NCI-H2227 treated with DMSO at 0.1 percent for 48 hours (cell line): ENCODE results near the gene GPD1L.
"Not testable (repeated sequence)": the region's sequence is repeated elsewhere in the genome, so short reads cannot be mapped to it uniquely, and the experiment has no call there.

Experiments used
- DNase-seq: peaks from one replicate; lab custom pipeline; 2025; lab: John Stamatoyannopoulos, UW

The GPD1L gene

GRCh38 chr3:32181365-32181764 is 74.9 kb downstream of the GPD1L start:
- no peak for DNase-seq

GRCh38 chr3:32181796-32182195 is 75.4 kb downstream of the GPD1L start:
- DNase-seq = no peak

GRCh38 chr3:32184187-32184730 is 77.8 kb downstream of the GPD1L start:
- DNase-seq = no peak

- DNase-seq = no peak
Measured at GRCh38 chr3:32186097-32186496, 79.7 kb downstream of the GPD1L start.

GRCh38 chr3:32186876-32187275 is 80.5 kb downstream of the GPD1L start:
- no peak for DNase-seq

- DNase-seq = no peak
Measured at GRCh38 chr3:32189693-32190092, 83.3 kb downstream of the GPD1L start.

GRCh38 chr3:32190556-32190955 is 84.1 kb downstream of the GPD1L start:
- not testable (repeated sequence) for DNase-seq

GRCh38 chr3:32193101-32193500 is 86.7 kb downstream of the GPD1L start:
- DNase-seq = no peak

- DNase-seq = no peak
Measured at GRCh38 chr3:32194653-32195052, 88.2 kb downstream of the GPD1L start.

- no peak for DNase-seq
Measured at GRCh38 chr3:32195995-32196540, 89.6 kb downstream of the GPD1L start.

- no peak for DNase-seq
Measured at GRCh38 chr3:32197991-32198390, 91.6 kb downstream of the GPD1L start.

GRCh38 chr3:32198714-32199113 is 92.3 kb downstream of the GPD1L start:
- no peak for DNase-seq

- no peak for DNase-seq
Measured at GRCh38 chr3:32200490-32200889, 94.1 kb downstream of the GPD1L start.

GRCh38 chr3:32200992-32201758 is 94.8 kb downstream of the GPD1L start:
- no peak for DNase-seq

GRCh38 chr3:32202496-32202895 is 96.1 kb downstream of the GPD1L start:
- DNase-seq = no peak

GRCh38 chr3:32203854-32204253 is 97.4 kb downstream of the GPD1L start:
- no peak for DNase-seq

GRCh38 chr3:32208447-32208846 is 102.0 kb downstream of the GPD1L start:
- no peak for DNase-seq

GRCh38 chr3:32215185-32215584 is 108.8 kb downstream of the GPD1L start:
- DNase-seq = no peak

GRCh38 chr3:32216172-32216783 is 109.9 kb downstream of the GPD1L start:
- no peak for DNase-seq

- DNase-seq = no peak
Measured at GRCh38 chr3:32217339-32217738, 110.9 kb downstream of the GPD1L start.
